ENCODE results near the gene PRSS2.

PRSS2 gene

DNA sequence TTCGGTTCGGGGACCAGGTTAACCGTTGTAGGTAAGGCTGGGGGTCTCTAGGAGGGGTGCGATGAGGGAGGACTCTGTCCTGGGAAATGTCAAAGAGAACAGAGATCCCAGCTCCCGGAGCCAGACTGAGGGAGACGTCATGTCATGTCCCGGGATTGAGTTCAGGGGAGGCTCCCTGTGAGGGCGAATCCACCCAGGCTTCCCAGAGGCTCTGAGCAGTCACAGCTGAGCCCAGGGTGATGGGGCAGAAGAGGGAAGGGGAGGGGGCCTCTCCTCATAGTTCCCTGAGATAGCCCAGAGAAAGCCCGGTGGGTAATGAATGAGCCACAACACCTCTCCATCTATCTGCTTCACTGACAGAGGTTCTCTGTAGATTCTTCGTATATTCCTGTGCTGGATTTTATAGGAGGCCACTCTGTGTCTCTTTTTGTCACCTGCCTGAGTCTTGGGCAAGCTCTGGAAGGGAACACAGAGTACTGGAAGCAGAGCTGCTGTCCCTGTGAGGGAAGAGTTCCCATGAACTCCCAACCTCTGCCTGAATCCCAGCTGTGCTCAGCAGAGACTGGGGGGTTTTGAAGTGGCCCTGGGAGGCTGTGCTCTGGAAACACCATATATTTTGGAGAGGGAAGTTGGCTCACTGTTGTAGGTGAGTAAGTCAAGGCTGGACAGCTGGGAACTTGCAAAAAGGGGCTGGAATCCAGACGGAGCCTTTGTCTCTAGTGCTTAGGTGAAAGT is 16.4 kb downstream of the PRSS2 start:
- no peak for DNase-seq

DNA sequence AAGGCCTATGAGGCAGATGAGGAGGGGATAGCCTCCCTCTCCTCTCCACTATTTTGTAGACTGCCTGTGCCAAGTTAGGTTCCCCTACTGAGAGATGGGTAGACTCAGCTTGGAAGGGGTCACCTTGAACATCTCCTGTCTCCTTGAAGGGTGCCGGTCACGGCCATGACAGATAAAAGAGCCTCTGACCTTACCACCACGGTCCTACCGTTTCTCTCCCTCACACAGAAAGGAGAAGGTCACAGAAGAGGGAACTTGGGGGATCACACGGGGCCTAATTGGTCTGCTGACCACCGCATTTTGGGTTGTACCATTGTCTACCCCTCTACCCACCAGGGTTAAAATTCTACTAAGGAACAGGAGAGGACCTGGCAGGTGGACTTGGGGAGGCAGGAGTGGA is 17.0 kb downstream of the PRSS2 start:
- no peak for DNase-seq

DNA sequence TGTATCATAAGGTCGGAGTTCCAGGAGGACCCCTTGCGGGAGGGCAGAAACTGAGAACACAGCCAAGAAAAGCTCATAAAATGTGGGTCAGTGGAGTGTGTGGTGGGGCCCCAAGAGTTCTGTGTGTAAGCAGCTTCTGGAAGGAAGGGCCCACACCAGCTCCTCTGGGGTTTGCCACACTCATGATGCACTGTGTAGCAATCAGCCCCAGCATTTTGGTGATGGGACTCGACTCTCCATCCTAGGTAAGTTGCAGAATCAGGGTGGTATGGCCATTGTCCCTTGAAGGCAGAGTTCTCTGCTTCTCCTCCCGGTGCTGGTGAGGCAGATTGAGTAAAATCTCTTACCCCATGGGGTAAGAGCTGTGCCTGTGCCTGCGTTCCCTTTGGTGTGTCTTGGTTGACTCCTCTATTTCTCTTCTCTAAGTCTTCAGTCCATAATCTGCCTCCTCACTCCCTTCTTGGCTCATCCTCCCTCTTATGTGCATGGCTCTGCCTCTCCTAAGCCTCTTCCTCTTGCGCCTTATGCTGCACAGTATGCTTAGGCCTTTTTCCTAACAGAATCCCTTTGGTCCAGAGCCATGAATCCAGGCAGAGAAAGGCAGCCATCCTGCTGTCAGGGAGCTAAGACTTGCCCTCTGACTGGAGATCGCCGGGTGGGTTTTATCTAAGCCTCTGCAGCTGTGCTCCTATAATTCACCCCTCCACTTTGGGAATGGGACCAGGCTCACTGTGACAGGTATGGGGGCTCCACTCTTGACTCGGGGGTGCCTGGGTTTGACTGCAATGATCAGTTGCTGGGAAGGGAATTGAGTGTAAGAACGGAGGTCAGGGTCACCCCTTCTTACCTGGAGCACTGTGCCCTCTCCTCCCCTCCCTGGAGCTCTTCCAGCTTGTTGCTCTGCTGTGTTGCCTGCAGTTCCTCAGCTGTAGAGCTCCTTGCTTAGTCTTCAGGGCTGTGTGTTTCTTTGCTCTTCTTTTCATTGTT is 17.8 kb downstream of the PRSS2 start:
- DNase-seq = no peak

DNA sequence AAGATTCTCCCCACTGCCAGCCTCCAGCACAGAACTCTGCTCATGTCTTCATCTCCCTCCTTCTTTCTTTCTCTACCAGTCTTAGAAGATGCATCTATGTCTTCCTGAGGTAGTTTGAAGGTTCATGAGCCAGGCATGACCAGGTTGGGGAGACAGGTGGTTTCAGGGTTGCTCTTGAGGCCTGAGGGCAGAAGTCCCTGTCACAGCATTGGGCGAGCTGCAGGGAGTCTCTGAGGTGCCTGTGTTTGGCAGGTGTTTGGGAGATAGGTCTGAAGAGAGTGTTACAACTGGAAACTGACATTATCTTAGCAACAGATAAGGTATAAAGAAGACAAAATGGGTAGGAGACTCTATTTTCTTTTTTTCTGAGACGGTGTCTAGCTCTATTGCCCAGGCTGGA is 18.7 kb downstream of the PRSS2 start:
- no peak for DNase-seq

DNA sequence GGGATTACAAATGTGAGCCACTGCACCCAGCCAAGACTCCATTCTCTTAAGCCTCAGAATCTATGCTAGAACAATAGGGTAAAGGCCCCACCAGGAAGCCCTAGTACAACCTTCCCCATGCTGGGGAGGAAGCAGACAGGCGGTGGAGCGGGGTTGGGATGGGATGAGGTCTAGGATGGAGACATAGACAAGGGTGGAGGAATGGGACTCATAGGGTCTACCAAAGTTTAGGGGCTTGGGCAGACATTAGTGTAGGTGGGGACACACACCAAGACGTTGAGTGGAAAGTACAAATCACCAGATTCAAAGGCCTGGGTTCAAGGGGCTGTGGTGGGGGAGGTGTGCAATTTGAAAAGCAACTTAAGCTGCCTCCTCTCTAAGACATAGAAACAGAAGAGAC is 19.3 kb downstream of the PRSS2 start:
- DNase-seq = no peak

DNA sequence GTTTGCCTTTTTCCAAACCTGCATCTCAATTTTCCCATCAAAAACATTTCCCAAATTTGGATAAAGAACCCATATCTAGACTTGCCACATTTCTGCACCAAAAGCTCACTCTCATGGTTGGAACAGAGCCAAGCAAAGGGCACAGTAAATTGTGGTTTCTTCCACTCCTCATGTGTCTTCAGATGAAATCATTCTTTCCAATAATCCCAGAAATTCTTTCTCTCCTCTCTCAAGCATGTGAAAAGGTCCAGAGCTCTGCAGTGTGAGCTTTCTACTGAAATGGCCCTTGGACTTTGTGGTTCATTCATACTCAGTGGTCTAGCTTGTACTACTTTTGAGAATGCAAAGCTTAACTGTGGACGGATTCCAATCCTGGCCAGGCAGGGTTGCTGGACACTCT is 19.8 kb downstream of the PRSS2 start:
- DNase-seq = peak; percentile 17

DNA sequence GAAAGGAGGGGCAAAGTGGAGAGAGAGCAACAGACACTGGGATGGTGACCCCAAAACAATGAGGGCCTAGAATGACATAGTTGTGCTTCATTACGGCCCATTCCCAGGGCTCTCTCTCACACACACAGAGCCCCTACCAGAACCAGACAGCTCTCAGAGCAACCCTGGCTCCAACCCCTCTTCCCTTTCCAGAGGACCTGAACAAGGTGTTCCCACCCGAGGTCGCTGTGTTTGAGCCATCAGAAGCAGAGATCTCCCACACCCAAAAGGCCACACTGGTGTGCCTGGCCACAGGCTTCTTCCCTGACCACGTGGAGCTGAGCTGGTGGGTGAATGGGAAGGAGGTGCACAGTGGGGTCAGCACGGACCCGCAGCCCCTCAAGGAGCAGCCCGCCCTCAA is 20.7 kb downstream of the PRSS2 start:
- DNase-seq = no peak

DNA sequence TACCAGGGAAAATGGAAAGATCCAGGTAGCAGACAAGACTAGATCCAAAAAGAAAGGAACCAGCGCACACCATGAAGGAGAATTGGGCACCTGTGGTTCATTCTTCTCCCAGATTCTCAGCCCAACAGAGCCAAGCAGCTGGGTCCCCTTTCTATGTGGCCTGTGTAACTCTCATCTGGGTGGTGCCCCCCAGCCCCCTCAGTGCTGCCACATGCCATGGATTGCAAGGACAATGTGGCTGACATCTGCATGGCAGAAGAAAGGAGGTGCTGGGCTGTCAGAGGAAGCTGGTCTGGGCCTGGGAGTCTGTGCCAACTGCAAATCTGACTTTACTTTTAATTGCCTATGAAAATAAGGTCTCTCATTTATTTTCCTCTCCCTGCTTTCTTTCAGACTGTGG is 21.4 kb downstream of the PRSS2 start:
- no peak for DNase-seq

DNA sequence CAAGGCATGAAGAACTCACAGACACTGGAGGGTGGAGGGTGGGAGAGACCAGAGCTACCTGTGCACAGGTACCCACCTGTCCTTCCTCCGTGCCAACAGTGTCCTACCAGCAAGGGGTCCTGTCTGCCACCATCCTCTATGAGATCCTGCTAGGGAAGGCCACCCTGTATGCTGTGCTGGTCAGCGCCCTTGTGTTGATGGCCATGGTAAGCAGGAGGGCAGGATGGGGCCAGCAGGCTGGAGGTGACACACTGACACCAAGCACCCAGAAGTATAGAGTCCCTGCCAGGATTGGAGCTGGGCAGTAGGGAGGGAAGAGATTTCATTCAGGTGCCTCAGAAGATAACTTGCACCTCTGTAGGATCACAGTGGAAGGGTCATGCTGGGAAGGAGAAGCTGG is 21.8 kb downstream of the PRSS2 start:
- DNase-seq = no peak

DNA sequence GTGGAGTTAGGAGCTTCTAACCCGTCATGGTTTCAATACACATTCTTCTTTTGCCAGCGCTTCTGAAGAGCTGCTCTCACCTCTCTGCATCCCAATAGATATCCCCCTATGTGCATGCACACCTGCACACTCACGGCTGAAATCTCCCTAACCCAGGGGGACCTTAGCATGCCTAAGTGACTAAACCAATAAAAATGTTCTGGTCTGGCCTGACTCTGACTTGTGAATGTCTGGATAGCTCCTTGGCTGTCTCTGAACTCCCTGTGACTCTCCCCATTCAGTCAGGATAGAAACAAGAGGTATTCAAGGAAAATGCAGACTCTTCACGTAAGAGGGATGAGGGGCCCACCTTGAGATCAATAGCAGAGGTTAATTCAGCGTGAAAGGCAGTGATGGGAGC is 22.4 kb downstream of the PRSS2 start:
- peak; percentile 21 for DNase-seq

DNA sequence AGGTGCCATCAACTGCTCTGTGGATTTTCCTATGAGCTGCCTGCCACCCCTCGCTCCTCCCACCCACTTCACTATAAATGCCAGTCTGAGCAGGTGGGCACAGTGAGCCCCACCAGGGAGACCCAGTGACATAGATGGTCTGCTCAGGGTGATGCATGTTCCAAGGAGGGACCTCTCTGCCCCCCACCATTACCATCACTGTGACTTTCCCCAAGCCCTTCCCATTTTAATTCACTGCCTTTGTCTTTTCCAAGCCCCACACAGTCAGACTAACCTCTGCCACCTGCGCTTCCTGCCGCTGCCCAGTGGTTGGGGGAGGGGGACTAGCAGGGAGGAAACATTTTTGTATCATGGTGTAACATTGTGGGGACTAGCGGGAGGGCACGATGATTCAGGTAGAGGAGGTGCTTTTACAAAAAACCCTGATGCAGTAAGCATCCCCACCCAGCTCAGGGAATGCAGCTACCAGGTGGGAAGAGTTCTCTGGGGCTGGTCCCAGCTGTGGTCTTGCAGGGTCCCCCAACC is 24.6 kb downstream of the PRSS2 start:
- DNase-seq = no peak

DNA sequence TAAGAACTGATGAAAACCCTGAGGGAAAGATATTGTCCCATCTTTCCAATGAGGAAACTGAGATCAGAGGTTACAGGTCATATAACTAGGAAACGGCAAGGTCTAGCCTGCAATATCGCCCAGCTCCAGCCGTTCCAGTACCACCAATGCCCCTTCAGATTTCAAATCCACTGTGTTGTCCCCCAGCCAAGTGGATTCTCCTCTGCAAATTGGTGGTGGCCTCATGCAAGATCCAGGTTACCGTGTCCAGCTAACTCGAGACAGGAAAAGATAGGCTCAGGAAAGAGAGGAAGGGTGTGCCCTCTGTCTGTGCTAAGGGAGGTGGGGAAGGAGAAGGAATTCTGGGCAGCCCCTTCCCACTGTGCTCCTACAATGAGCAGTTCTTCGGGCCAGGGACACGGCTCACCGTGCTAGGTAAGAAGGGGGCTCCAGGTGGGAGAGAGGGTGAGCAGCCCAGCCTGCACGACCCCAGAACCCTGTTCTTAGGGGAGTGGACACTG is 25.3 kb downstream of the PRSS2 start:
- DNase-seq = no peak

DNA sequence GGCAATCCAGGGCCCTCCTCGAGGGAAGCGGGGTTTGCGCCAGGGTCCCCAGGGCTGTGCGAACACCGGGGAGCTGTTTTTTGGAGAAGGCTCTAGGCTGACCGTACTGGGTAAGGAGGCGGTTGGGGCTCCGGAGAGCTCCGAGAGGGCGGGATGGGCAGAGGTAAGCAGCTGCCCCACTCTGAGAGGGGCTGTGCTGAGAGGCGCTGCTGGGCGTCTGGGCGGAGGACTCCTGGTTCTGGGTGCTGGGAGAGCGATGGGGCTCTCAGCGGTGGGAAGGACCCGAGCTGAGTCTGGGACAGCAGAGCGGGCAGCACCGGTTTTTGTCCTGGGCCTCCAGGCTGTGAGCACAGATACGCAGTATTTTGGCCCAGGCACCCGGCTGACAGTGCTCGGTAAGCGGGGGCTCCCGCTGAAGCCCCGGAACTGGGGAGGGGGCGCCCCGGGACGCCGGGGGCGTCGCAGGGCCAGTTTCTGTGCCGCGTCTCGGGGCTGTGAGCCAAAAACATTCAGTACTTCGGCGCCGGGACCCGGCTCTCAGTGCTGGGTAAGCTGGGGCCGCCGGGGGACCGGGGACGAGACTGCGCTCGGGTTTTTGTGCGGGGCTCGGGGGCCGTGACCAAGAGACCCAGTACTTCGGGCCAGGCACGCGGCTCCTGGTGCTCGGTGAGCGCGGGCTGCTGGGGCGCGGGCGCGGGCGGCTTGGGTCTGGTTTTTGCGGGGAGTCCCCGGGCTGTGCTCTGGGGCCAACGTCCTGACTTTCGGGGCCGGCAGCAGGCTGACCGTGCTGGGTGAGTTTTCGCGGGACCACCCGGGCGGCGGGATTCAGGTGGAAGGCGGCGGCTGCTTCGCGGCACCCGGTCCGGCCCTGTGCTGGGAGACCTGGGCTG is 26.0 kb downstream of the PRSS2 start:
- DNase-seq = no peak

DNA sequence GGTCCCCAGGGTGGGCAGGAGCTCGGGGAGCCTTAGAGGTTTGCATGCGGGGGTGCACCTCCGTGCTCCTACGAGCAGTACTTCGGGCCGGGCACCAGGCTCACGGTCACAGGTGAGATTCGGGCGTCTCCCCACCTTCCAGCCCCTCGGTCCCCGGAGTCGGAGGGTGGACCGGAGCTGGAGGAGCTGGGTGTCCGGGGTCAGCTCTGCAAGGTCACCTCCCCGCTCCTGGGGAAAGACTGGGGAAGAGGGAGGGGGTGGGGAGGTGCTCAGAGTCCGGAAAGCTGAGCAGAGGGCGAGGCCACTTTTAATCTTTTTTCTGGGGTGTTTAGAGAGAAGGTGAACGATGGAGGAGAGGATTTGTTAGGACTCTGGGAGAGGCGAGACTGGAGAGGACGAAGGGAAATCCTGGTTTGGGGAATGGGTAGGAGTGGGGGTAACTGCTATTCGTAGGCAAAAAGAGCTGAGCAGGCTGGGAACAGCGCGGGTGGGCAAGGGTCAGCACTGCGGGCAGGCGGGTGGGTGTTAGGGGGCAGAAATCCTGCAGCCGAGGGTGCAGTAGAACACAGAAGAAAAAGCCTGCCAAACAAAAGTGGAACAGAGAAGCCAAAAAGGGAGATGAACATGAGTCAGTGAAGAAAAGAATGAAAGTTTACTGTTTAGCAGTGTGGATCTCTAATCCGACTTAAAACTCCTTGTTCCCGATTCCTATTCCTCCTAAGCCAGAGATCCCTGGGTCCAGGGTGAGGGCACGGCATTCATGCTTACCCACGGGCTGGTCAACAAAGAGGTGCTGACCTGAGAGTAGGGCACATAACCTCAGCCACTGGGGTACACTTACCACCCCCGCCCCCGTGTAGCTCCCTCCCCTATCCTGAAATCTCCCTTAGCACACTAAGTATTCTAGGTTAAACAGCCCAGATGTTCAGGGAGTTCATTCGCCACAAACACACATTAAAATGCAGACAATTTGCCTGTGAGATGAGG is 26.9 kb downstream of the PRSS2 start:
- no peak for DNase-seq

DNA sequence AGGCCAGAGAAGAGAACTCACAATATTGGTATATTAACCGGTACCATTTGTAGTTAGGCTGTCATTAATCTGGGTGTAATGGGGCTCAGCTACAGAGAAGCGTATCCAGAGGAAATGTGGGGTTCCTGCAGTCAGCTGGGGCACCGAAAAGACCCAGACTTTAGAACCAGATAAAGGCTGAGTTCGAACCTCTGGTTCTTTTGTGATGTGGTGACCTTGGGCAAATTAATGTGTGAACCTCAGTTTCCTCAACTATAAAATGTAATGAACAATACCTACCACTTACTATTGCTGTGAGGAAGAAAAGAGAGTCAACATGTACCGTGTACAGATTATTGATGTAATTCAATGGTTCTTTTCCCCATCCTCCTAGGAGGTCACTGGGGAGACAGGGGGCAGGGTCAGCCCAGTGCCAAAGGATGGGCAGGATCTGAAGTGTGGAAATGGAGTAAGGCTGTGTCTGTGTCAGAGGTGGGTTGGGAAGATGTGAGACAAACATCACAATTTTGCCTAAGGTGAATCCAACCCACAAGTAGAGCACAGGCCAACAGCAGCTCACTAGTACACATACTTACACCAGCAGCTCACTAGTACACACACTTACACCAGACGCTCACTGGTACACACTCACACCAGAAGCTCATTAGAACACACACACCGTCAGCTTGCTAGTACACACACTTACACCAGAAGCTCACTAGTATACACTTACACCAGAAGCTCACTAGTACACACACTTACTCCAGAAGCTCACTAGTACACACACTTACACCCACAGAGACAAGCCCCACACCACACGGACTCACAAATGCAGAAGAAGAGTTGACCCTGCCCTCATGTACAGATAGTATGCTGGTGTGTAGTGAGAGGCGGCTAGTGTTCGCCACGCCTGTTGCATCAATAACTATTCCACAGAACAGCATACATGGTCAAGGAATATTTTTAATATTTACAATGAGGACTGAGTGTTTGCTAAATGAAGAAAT is 28.0 kb downstream of the PRSS2 start:
- DNase-seq = no peak

DNA sequence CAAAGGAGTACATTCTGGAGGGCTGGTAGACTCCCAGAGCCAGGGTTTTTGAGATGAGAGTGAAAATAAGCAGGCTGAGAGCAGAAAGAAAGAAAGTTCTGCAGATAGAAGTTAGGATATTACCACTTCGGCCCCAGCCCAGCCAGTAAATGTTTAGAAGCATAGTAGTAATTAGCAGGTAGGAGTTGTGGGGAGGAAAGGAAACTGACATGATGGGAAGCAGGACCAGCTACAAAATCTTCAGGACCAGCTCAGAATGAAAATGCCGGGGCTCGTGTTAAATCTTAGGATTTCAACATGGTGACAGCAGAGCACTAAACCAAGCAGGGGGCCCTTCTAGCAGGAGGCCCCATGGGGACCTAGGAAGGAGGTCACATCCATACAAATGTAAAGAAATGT is 28.7 kb downstream of the PRSS2 start:
- no peak for DNase-seq

DNA sequence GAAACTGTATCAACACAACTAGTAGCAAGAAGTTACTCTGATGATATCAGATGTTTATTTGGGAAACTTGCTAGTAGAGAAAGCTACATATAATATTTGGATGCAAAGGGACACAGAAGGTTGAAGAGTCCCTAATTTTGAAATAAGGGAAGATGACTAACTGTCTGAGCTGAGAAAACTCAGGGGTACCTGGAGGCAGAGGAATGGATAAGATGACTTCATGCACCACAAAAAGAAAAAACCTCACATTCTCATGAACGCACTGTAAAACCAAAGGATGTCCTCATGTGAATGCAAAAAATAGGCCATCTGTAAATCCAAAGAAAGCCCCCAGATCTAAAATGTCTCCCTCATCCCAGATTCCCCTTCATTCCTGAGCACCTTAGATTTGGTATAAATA is 29.3 kb downstream of the PRSS2 start:
- no peak for DNase-seq

DNA sequence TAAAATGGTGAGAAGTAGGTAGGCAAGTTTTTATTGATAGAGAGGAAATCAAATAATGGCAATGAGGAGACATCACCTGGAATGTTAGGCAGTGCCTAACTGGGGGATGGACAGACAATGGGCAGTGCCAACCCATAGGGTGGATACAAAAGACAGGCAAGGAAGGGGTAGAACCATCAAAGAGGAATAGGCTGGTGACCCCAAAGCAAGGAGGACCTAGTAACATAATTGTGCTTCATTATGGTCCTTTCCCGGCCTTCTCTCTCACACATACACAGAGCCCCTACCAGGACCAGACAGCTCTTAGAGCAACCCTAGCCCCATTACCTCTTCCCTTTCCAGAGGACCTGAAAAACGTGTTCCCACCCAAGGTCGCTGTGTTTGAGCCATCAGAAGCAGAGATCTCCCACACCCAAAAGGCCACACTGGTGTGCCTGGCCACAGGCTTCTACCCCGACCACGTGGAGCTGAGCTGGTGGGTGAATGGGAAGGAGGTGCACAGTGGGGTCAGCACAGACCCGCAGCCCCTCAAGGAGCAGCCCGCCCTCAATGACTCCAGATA is 30.0 kb downstream of the PRSS2 start:
- DNase-seq = no peak

DNA sequence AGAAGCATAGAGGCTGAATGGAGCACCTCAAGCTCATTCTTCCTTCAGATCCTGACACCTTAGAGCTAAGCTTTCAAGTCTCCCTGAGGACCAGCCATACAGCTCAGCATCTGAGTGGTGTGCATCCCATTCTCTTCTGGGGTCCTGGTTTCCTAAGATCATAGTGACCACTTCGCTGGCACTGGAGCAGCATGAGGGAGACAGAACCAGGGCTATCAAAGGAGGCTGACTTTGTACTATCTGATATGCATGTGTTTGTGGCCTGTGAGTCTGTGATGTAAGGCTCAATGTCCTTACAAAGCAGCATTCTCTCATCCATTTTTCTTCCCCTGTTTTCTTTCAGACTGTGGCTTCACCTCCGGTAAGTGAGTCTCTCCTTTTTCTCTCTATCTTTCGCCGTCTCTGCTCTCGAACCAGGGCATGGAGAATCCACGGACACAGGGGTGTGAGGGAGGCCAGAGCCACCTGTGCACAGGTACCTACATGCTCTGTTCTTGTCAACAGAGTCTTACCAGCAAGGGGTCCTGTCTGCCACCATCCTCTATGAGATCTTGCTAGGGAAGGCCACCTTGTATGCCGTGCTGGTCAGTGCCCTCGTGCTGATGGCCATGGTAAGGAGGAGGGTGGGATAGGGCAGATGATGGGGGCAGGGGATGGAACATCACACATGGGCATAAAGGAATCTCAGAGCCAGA is 31.0 kb downstream of the PRSS2 start:
- no peak for DNase-seq
